Osteoblast (primary cell): ENCODE data around the gene PCDH12. TPM values are rescaled to one million over a fixed set of nuclear protein-coding genes. Genes with fewer than 3 reads are reported as not detected.

Experiments used
- total RNA-seq: library from RNA; depleted of rRNA; stranded (reverse); fragments of >200 nt; gene quantifications from 2 replicates; pipeline ENCODE4 v1.2.3, GENCODE V29; 2012

The PCDH12 gene
- total RNA-seq, 1 donor = not detected

Other genes with a start within 250 kb of the PCDH12 start
- gene PCDH1, start 79.8 kb downstream of the PCDH12 start, total RNA-seq = 0.29 and 1.4 TPM in 2 replicates
- gene DELE1, start 34.3 kb downstream of the PCDH12 start, total RNA-seq = 50.1 and 52.1 TPM in 2 replicates
- gene RNF14, start 10.9 kb upstream of the PCDH12 start, total RNA-seq = 69.0 and 90.8 TPM in 2 replicates
- 56.5 and 65.1 TPM in 2 replicates for gene GNPDA1, start 54.8 kb upstream of the PCDH12 start, total RNA-seq
- gene NDFIP1, start 150.6 kb upstream of the PCDH12 start, total RNA-seq = 87.5 and 115 TPM in 2 replicates